ENCODE data around the gene CEP43. TPM values are rescaled to one million over a fixed set of nuclear protein-coding genes. Genes with fewer than 3 reads are reported as not detected.
A peak's percentile ranks its signal among the peaks of the same experiment; 100 is the strongest.

Gene CEP43
- total RNA-seq, 1 experiment from 2014 or later, result 25.1 TPM

- TF ChIP-seq, protein P1, sequence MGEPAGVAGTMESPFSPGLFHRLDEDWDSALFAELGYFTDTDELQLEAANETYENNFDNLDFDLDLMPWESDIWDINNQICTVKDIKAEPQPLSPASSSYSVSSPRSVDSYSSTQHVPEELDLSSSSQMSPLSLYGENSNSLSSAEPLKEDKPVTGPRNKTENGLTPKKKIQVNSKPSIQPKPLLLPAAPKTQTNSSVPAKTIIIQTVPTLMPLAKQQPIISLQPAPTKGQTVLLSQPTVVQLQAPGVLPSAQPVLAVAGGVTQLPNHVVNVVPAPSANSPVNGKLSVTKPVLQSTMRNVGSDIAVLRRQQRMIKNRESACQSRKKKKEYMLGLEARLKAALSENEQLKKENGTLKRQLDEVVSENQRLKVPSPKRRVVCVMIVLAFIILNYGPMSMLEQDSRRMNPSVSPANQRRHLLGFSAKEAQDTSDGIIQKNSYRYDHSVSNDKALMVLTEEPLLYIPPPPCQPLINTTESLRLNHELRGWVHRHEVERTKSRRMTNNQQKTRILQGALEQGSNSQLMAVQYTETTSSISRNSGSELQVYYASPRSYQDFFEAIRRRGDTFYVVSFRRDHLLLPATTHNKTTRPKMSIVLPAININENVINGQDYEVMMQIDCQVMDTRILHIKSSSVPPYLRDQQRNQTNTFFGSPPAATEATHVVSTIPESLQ (CRISPR knock-in tag; IDR thresholded peaks at IDR 0.05), result no peak
- TF ChIP-seq, protein P2, sequence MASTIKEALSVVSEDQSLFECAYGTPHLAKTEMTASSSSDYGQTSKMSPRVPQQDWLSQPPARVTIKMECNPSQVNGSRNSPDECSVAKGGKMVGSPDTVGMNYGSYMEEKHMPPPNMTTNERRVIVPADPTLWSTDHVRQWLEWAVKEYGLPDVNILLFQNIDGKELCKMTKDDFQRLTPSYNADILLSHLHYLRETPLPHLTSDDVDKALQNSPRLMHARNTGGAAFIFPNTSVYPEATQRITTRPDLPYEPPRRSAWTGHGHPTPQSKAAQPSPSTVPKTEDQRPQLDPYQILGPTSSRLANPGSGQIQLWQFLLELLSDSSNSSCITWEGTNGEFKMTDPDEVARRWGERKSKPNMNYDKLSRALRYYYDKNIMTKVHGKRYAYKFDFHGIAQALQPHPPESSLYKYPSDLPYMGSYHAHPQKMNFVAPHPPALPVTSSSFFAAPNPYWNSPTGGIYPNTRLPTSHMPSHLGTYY (CRISPR knock-in tag; IDR thresholded peaks at IDR 0.05), result no peak
- TF ChIP-seq TEAD1 (CRISPR knock-in tag; IDR thresholded peaks at IDR 0.05) (no peak), CTCF (IDR thresholded peaks at IDR 0.05) (no peak)
Measured at GRCh38 chr6:166954118-166954713, 45.0 kb upstream of the CEP43 start (continued).

- Mint-ChIP-seq H3K4me1 (peaks cover 38% of the 10 kb centered on the region), H3K4me3 (peak overlapping the region; percentile 78), H3K36me3 (peaks cover 21% of the 10 kb centered on the region), H3K27ac (no peak overlapping the region), H3K27me3 (ENCODE audit: low read depth) (peaks cover 12% of the 10 kb centered on the region), H3K9me3 (peaks cover 11% of the 10 kb centered on the region)
- CTCF ChIA-PET, result interaction anchor here (1.5 to 3.3 kb wide), 2 partner anchors 20 to 180 kb away, joined by 4 to 20 read pairs; no protein-coding TSS in a partner anchor
- POLR2A ChIA-PET, result interaction anchor here (1.7 kb wide), 1 partner anchor 44 kb away, joined by 8 read pairs; the partner anchor contains the start of gene CEP43
- TF ChIP-seq, protein P3, sequence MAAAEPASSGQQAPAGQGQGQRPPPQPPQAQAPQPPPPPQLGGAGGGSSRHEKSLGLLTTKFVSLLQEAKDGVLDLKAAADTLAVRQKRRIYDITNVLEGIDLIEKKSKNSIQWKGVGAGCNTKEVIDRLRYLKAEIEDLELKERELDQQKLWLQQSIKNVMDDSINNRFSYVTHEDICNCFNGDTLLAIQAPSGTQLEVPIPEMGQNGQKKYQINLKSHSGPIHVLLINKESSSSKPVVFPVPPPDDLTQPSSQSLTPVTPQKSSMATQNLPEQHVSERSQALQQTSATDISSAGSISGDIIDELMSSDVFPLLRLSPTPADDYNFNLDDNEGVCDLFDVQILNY (CRISPR knock-in tag; IDR thresholded peaks at IDR 0.05), result no peak
- TF ChIP-seq FOXJ3 (CRISPR knock-in tag; IDR thresholded peaks at IDR 0.05; ENCODE audit: borderline replicate concordance) (no peak), ARID4B (CRISPR knock-in tag; IDR thresholded peaks at IDR 0.05; ENCODE audit: borderline replicate concordance) (no peak), TEAD1 (CRISPR knock-in tag; IDR thresholded peaks at IDR 0.05) (no peak), ZNF232 (CRISPR knock-in tag; IDR thresholded peaks at IDR 0.05) (no peak), FOXK1 (CRISPR knock-in tag; IDR thresholded peaks at IDR 0.05) (no peak), GABPB1 (CRISPR knock-in tag; IDR thresholded peaks at IDR 0.05) (no peak)
- TF ChIP-seq, protein P4, sequence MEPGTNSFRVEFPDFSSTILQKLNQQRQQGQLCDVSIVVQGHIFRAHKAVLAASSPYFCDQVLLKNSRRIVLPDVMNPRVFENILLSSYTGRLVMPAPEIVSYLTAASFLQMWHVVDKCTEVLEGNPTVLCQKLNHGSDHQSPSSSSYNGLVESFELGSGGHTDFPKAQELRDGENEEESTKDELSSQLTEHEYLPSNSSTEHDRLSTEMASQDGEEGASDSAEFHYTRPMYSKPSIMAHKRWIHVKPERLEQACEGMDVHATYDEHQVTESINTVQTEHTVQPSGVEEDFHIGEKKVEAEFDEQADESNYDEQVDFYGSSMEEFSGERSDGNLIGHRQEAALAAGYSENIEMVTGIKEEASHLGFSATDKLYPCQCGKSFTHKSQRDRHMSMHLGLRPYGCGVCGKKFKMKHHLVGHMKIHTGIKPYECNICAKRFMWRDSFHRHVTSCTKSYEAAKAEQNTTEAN (CRISPR knock-in tag; IDR thresholded peaks at IDR 0.05), result peak; percentile 95
- DNase-seq (ENCODE audit: low spot score) (no peak), ATAC-seq (no peak)
Measured at GRCh38 chr6:166955121-166955864, 43.9 kb upstream of the CEP43 start.
